NCI-H146 treated with DMSO at 0.1 percent for 48 hours (cell line): ENCODE results near the gene EHBP1.
"Not testable (repeated sequence)": the region's sequence is repeated elsewhere in the genome, so short reads cannot be mapped to it uniquely, and the experiment has no call there.

Source experiments
- DNase-seq: peaks from one replicate; lab custom pipeline; 2025; ENCODE audit not compliant: unreplicated experiment; lab: John Stamatoyannopoulos, UW

Gene EHBP1

DNA sequence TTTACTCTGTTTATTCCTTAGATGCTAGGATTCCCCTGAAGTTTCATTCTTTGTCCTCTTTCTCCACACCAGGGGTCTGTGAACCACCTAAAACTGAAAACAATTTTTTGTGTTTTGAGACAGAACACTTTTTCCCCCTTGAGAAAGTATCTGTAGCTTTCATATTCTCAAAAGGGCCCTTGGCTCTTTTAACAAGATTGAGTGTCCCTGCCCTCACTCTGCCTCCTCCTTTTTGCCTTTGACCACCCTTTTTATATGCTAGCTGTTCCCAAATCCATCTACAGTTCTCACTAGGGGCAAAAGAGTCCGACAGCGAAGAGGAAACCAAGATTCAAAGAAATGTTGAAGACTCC, 883 bp upstream of the EHBP1 start:
- no peak for DNase-seq

DNA sequence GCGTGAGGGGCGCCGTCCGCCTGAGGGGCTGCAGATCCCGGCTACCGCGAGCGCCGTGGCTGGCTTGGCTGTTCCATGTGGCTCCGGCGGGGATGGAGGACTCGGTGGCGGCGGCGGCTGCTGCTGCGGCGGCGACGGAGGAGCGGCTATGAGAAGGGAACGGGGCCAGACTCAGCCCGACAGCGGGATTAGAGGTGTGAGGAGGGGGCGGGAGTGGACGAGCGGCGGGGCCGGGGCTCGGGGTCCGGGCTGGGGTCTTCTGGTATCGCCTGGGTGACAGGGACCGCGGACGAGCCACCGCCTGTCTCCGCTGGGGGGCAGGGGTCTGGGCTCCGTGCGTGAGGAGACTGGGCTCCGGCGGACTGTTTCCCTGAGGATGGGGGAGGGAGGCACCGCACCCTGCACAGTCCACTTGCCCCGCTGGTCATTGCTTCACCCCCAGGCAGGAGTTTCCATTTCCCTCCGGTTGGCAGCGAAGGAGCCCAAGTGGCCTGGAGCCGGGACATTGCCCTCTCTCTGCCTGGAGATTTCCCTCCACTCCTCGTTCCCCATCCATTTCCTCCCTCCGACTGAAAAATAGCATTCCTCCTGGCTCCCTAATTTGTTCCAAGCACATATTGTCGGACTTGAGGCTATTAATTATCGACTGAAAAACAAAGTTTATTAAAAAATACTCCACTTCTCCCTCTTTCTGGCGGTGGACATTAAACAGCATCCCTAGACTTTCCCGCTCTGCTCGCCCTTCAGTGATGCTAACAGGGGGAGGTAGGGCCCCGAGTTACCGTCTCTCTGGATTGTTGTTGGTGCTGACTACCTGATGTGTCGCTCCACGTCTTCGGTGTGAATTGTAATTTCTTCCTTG, 577 bp downstream of the EHBP1 start:
- peak; percentile 54 for DNase-seq

DNA sequence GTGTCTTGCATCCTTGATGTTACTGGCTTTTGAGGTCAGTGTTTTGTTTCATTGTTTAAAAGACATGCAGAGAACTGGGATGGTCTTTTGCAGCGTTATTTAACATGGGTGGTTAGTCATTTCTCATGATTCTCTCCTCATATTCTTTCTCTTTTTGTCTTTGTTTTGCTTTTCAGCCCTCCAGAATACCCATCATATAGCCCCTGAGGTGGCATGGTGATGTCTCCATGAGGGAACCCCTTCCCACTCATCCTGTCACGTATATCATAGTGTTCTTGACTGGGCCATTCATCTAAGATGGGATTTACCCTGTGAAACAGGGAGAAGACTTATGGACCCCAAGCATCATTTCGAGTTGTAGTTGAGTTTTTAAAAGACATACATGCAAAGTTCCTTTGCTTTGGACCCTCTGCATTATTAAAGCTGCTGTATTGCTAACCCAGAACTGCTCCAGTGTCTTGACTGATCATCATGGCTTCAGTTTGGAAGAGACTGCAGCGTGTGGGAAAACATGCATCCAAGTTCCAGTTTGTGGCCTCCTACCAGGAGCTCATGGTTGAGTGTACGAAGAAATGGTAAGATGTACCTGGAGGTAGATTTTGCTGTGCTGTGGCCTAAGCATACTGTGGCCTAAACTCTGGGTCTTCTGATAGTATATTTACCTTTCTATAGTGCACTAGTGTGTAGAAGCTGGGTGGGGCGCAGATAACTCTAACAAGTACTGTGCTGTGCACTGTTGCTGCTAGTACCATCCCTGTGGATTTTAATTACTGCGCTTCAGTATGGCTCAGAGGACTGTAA, 1.4 kb downstream of the EHBP1 start:
- DNase-seq, result peak; percentile 2

DNA sequence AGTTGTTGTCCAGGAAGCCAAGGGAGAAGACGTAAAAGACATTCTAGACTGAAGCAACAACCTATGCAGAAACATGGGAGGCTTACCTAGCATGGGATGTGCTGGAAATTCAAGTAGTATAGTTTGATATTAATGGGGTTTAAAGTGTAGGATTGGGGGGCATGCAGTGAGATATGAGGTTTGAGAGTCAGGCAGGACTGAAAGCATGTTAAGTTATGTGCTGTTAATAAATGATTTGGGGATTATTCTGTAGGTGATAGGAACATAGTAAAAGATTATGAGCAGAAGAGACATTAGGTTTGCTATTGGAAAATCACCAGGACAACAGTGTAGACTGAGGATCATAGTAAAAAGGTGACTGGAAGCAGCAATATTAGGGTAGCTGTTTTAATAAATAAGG, 3.2 kb downstream of the EHBP1 start:
- DNase-seq, result no peak

DNA sequence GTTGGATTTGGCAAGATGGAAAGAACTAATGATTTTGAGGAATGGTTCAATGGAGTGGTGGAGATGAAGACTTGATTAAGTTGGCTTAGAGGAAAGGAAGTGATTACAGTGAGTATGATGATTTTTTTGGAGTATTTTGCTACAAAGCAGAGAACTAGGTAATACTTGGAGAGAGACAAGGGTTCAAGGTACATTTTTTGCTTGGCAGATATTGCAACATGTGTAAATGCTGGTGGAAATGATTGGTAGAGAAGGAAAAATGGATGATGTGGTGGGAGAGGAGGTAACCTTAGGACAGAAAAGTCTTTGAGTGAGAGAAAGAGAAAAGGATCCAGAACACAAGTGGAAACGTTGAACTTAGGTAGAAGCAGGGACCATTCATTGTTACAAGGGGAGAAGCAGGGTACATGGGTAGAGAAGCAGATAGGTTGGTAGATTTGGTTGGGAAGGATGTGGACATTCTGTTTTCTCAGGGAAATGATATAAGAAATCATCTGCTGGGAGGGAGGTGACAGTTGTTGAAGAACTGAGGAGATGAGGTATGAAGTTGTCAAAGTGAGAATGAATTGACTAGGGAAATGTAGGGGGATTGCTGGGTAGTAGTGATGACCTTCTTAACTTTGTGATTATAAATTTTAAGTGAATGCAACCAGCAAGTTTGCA, 6.5 kb downstream of the EHBP1 start:
- DNase-seq, result no peak

DNA sequence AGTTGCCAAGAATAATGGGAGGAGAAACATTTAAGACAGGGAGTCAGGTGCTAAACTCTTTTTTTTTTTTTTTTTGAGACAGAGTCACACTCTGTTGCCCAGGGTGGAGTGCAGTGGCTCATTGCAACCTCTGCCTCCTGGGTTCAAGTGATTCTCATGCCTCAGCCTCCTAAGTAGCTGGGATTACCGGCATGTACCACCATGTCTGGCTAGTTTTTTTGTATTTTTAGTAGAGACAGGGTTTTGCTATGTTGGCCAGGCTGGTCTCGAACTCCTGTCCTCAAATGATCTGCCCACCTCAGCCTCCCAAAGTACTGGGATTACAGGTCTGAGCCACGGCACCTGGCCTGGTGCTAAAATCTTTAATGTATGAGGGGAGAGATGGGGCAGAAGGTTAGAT, 7.7 kb downstream of the EHBP1 start:
- DNase-seq, result not testable (repeated sequence)

DNA sequence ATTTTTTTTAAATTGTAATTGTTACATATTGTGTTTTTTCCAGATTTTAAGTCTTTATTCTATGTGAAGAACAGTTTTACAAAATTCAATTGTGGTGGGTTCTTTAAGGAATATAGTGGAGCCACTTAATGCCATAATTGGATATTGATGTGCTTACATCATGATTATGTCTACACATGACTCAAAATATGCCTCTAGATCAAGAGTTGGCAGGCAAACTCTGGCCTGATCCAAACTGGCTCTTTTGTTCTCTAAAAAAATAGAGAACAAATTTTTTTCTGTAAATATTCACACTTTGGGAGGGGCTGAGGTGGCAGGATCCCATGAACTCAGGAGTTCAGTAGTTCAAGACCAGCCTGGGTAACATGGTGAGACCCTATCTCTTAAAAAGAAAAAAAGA, 8.3 kb downstream of the EHBP1 start:
- no peak for DNase-seq

DNA sequence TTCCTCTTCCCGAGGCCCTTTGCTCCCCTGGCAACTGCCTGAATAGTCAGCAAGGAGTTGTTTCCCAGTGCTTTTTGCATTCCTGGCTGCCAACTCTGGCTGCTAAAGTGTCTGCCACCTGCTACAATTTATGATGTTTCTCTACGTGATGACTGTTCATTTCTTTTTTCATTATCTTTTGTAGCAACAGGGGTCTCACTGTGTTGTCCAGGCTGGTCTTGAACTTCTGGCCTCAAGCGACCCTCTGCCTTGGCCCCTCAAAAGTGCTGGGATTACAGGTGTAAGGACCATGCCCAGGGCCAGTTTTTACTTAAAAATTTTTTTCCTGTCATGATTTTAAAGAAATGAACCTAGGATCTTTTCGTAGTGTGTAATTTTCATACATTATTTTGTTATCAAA, 11.3 kb downstream of the EHBP1 start:
- DNase-seq, result no peak

DNA sequence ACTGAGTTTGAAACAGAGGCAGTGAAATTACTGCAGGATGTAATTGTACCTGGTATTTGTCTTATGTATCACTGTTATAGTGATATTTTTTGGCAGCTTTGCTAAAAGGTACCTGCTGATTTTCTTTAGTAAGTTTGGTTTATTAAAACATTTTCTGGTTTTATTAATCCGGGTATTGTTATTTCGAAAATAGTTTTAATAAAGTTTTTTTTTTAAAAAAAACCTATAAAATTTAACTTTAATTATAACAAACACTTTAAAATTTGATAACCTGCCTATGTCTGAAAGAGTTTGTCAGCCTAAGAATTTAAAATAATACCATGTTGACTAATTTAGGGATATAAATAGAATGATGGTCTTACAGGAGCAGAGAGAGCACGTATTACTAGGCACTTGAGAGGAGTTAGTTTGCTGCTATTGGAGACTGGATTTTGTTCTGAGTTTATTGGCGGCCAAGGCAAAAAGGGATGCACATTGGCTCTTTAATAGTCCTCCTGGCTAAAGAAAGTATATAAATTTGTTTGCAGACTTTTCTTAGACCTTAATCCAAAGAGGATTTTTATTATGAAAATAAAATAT, 12.1 kb downstream of the EHBP1 start:
- no peak for DNase-seq

DNA sequence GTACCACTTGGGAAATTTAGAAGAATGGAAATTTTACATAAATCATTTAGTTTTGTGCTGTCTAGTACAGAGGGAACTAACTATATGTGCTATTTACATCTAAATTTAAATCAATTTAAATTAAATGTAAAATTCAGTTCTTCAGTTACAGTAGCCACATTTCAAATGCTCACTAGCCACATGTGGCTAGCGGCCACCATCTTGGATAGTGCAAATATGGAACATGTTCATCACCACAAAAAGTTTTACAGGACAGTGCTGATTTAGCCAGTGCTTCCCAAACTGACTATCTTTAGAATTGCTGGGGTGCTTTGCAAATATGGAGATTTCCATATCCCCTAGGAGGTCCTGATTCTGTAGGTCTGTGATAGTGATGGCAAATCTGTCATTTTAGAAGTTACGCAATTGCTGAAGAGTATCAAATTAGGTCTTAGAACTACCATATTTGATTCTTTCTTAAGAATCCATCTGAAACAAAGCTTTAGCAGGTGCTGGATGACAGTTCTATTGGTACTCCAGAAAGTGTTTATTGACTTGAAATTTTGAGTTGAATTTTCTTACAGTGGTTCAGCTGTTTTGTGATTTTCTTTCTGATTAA, 12.8 kb downstream of the EHBP1 start:
- DNase-seq, result no peak

DNA sequence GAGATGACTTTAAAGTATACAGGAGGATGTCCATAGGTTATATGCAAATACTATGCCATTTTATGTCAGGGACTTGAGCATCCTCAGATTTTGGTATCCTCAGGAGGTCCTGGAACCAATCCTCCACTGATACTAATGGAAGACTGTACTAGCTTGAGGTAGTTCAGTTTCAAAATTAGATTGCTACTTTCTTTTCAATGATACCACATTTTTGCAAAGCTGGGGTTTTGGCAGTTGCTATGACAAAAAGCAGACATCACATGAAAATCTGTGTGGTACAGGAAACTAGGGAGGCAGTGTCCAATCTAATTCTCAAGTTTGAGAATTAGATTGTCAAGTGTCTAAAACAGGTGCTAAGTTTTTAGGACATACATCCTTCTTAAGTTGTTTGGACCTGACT, 14.2 kb downstream of the EHBP1 start:
- DNase-seq, result no peak

DNA sequence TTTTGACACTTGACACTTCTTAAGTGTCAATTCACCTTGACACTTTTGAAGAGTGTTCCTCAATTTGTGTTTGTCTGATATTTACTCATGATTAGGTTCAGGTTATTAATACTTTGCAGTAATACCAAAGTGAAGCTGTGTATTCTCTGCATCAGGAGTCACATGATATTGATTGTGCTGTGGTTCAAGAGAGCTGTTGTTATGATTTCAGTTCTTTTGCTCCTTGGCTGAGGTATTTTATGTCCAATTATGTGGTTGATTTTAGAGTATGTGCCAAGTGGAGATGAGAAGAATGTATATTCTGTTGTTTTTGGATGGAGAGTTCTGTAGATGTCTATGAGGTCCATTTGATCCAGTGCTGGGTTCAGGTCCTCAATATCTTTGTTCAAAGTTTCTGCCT, 17.2 kb downstream of the EHBP1 start:
- no peak for DNase-seq

DNA sequence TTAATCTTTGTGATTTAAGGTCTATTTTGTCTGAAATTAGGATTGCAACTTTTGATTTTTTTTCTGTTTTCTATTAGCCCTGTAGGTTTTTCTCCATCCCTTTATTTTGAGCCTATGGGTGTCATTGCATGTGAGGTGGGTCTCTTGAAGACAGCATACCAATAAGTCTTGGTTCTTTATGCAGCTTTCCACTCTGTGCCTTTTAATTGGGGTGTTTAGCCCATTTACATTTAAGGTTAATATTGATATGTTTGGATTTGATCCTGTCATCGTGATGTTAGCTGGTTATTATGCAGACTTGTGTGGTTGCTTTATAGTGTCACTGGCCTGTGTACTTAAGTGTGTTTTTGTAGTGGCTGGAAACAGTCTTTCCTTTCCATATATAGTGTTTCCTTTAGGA, 17.7 kb downstream of the EHBP1 start:
- DNase-seq, result no peak

DNA sequence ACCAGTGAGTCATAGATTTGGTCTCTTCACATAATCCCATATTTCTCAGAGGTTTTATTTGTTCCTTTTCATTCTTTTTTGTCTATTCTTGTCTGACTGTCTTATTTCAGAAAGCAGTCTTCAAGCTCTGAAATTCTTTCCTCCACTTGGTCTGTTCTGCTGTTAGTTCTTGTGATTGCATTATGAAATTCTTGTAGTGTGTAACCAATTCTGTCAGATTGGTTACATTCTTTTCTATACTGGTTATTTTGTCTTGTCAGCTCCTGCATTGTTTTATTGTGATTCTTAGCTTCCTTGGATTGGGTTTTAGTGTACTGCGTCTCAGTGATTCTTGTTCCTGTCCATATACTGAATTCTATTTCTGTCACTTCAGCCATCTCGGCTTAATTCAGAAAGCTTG, 18.6 kb downstream of the EHBP1 start:
- DNase-seq, result no peak

DNA sequence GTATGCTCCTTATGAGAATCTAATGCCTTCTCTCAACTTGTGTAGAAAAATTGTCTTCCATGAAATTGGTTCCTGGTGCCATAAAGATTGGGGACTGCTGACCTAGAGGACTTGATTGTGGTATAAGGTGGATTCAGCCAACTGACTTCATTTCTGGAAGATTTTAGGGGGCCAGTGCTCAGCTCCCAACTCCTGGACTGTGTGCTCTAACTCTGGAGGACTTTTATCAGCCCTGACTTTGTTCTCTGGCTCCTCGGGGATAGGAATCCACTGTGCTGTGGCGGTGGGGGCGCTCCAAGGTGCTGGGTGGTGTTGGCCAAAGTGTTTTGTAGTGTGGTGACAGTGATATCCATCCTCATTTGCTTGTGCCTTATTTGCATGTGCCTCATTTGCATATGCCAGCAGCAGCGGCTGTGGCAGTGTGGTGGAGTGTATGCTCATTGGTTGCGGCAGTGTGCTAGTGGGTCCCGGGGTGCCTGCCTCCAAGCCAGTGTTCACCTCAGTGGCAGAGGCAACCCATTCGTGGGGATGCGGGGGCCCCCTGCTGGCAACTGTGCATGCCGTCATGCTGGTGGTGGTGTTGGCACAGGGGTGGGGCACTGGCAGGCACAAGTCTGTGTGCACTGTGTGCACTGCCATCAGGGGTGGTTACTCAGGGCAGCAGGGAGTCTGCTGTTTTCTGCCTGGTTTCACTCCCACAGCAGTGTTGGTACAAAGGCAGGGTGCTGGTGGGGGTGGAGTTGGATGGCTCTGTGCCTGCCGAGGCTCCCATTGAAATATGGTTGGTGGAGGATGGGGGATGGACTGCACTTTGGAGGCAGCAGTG, 19.6 kb downstream of the EHBP1 start:
- peak; percentile 16 for DNase-seq

DNA sequence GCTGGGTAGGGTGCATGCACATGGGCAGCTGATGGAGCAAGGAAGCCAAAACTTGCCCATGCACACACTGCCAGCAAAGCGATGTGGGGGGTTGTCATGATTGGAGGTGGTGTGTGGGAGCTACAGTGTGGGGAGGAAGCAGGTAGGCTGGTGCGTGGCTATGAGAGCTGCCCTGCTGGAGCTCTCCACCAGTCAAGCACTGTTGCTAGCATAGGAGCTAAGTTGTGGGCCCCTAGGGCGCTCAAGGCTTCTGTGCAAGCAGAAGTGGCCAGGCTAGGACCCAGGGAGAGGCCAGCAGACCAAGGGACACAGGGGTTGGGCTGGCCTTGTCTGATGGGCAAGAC, 20.2 kb downstream of the EHBP1 start:
- no peak for DNase-seq

DNA sequence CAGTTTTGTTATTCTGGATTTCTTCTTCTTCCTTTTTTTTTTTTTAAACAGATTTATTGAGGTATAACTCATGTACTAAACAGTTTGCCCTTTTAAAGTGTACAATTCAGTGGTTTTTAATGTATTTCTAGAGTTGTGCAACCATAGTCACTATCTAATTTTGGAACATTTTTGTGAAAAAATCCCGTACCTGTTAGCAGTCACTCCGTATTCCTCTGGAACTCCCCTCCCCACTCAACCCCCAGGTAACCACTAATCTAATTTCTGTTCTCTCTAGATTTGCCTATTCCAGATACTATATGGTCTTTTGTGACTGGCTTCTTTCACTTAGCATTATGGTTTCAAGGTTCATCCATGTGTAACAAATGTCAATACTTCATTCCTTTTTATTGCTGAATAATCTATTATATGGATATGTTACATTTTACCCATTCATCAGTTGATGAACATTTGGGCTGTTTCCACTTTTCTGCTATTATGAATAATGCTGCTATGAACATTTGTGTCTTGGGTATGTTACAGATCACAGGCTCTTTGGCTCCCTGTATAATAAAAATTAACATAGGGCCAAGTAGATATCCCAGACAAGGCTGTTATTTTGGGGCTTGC, 21.9 kb downstream of the EHBP1 start:
- no peak for DNase-seq

DNA sequence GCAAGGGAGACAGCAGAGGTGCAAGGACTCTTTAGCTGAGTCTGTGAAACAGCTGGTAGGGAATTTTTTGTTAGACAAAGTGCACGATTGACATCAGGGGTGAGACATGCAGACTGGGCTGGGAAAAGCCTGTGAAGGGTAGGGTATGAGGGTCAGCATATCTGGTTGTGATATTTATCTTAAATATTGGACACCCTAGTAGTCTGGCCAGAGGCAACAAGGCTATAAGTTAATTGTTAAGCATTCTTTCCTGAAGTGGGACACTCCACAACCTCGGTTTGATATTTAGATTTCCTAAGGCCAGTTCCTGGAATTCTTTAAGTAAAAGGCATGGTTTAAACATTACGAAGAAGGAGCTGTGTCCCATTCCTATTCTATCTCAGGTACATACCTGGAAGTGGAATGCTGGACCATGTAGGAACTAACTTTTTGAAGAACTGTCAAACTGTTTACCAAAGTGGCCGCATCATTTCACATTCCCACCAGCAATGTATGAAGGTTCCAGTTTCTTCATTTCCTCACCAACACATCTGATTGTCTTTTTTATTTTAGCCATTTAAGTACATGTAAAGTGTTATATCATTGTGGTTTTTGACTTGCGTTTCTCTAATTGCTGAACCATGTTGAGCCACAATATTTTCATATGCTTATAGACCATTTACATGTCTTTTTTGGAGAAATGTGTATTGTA, 22.5 kb downstream of the EHBP1 start:
- DNase-seq, result no peak

DNA sequence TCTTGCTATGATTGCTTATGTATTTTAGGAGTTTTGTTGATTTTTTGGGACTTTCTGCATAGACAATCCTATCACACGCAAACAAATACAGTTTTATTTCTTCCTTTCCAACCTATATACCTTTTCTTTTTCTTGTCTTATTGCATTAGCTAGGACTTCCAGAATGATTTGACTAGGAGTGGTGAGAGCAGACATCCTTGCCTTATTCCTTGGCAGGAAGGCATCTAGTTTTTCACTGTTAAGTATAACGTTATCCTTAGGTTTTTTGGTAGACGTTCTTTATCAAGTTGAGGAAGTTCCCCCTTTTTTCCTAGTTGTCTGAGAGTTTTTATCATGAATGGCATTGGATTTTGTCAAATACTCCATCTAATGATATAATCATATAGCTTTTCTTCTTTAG, 25.8 kb downstream of the EHBP1 start:
- no peak for DNase-seq
